ENCODE measurements around the gene PUS3. TPM values are rescaled to one million over a fixed set of nuclear protein-coding genes. Genes with fewer than 3 reads are reported as not detected.

The PUS3 gene
- total RNA-seq, 4 donors from 2014 or later = 9.0 to 34.7 (median 17.9) TPM

GRCh38 chr11:125925247-125925740 is 22.3 kb upstream of the PUS3 start:
- WGBS, 2 donors = 79 to 81% methylated on average over 6 of the region's 6 CpGs
- Histone ChIP-seq H3K4me3 (replicated peaks in 1 of 3) (no peak overlapping the region), H3K27me3 (no peaks in the 10 kb centered on the region), H3K4me1 (no peaks in the 10 kb centered on the region), H3K27ac (no peak overlapping the region), H3K36me3 (no peaks in the 10 kb centered on the region), H3K9me3 (no peaks in the 10 kb centered on the region)
- no peak for DNase-seq
- TF ChIP-seq POLR2A (IDR thresholded peaks at IDR 0.05) (no peak), CTCF (IDR thresholded peaks at IDR 0.05) (no peak)
- intact Hi-C loops (cut with DNase I) = no loop called here

GRCh38 chr11:125924384-125925007 is 21.5 kb upstream of the PUS3 start:
- no peaks in the 10 kb centered on the region for H3K36me3 ChIP-seq
- no peaks in the 10 kb centered on the region for H3K27me3 ChIP-seq
- no peaks in the 10 kb centered on the region for H3K9me3 ChIP-seq
- 88 to 93% methylated on average over 9 of the region's 9 CpGs for WGBS, 2 donors
- TF ChIP-seq POLR2A (IDR thresholded peaks at IDR 0.05) (no peak), CTCF (IDR thresholded peaks at IDR 0.05) (no peak)
- intact Hi-C loops (cut with DNase I) = loop anchor here (5.0 kb wide), 1 partner anchor 138 kb away; the partner anchor contains the start of gene CDON
- no peak overlapping the region for H3K27ac ChIP-seq
- H3K4me1 ChIP-seq = no peaks in the 10 kb centered on the region
- no peak overlapping the region for H3K4me3 ChIP-seq (replicated peaks in 1 of 3)
- no peak for DNase-seq

- intact Hi-C loops (cut with DNase I) = loop anchor here (2.0 to 5.0 kb wide), 2 partner anchors 139 to 273 kb away; partner anchors contain the start of gene CDON
- WGBS, 2 donors = 89 to 93% methylated on average over 8 of the region's 8 CpGs
- Histone ChIP-seq H3K27ac (no peak overlapping the region), H3K4me1 (no peaks in the 10 kb centered on the region), H3K4me3 (replicated peaks in 1 of 3) (no peak overlapping the region), H3K36me3 (no peaks in the 10 kb centered on the region), H3K27me3 (no peaks in the 10 kb centered on the region), H3K9me3 (no peaks in the 10 kb centered on the region)
- TF ChIP-seq POLR2A (IDR thresholded peaks at IDR 0.05) (no peak), CTCF (IDR thresholded peaks at IDR 0.05) (no peak)
- no peak for DNase-seq
Observed at GRCh38 chr11:125923633-125924032, 20.6 kb upstream of the PUS3 start.

GRCh38 chr11:125923012-125923579 is 20.1 kb upstream of the PUS3 start:
- intact Hi-C loops (cut with DNase I) = loop anchor here (2.0 to 5.0 kb wide), 2 partner anchors 139 to 274 kb away; partner anchors contain the start of gene CDON
- H3K4me3 ChIP-seq (replicated peaks in 1 of 3) = no peak overlapping the region

More at GRCh38 chr11:125923012-125923579, 20.1 kb upstream of the PUS3 start:
- Histone ChIP-seq H3K27ac (no peak overlapping the region), H3K36me3 (no peaks in the 10 kb centered on the region), H3K4me1 (no peaks in the 10 kb centered on the region), H3K27me3 (no peaks in the 10 kb centered on the region), H3K9me3 (no peaks in the 10 kb centered on the region)
- TF ChIP-seq POLR2A (IDR thresholded peaks at IDR 0.05) (no peak), CTCF (IDR thresholded peaks at IDR 0.05) (peak; percentile 51 to 86 (median 79))
- WGBS, 2 donors = 9 to 10% methylated on average over 8 of the region's 8 CpGs
- DNase-seq = peak; percentile 71 to 75

Measured in thyroid gland (tissue), 4 donors.